Activated B cell treated with CpG ODN at 0.5 μM for 24 hours (primary cell): Measurements from ENCODE around the gene PARK7. TPM values are rescaled to one million over a fixed set of nuclear protein-coding genes. Genes with fewer than 3 reads are reported as not detected.

Experiments used
- ATAC-seq: fragments of 200-7000 bp; cut with Tn5 transposase; one replicate; pipeline ENCODE4 v1.10.0; 2021; ENCODE audit warnings: low read depth, mild to moderate bottlenecking, moderate library complexity
- CTCF ChIA-PET: fragments of 350-600 bp; sonication (Branson Sonifier 250); formaldehyde crosslinking; loops from one replicate; lab custom pipeline; 2021; ENCODE audit warnings: antibody characterized with exemption; lab: Charles Lee
- POLR2A ChIA-PET: fragments of 350-600 bp; sonication (Branson Sonifier 250); formaldehyde crosslinking; loops from one replicate; lab custom pipeline; 2021; ENCODE audit warnings: antibody characterized with exemption; lab: Charles Lee
- DNase-seq: peaks from one replicate; pipeline ENCODE4 v3.0.0; 2022
- H3K27ac Mint-ChIP-seq: one replicate; pipeline ENCODE4 v1.8.0; 2020; ENCODE audit warnings: mixed read lengths
- H3K27me3 Mint-ChIP-seq: one replicate; pipeline ENCODE4 v1.8.0; 2021; ENCODE audit warnings: mixed read lengths
- H3K36me3 Mint-ChIP-seq: one replicate; pipeline ENCODE4 v1.8.0; 2021; ENCODE audit warnings: low read depth, mixed read lengths
- H3K4me1 Mint-ChIP-seq: one replicate; pipeline ENCODE4 v1.8.0; 2021; ENCODE audit warnings: mixed read lengths
- H3K4me3 Mint-ChIP-seq: one replicate; pipeline ENCODE4 v1.8.0; 2020; ENCODE audit warnings: mild to moderate bottlenecking, mixed read lengths
- H3K9me3 Mint-ChIP-seq: one replicate; pipeline ENCODE4 v1.8.0; 2020; ENCODE audit warnings: mixed read lengths
- CTCF ChIP-seq: fragments of 200-600 bp; IDR thresholded peaks from one replicate; pipeline ENCODE4 v1.8.0; 2022; ENCODE audit warnings: antibody characterized with exemption, mild to moderate bottlenecking
- intact Hi-C: fragments of 100-400 bp; cut with micrococcal nuclease; formaldehyde crosslinking; loops from one replicate; pipeline ENCODE4 v1.15.1; 2024
- total RNA-seq: library from RNA; stranded (reverse); gene quantifications from 2 replicates; pipeline ENCODE4 v1.2.3, GENCODE V29; 2022

The PARK7 gene
- total RNA-seq, 1 donor from 2014 or later, result 242 TPM

GRCh38 chr1:8033322-8033721, 71.8 kb downstream of the PARK7 start:
- TF ChIP-seq CTCF, result no peak
- H3K27ac Mint-ChIP-seq, result no peak overlapping the region
- peaks cover 16% of the 10 kb centered on the region for H3K27me3 Mint-ChIP-seq
- no peaks in the 10 kb centered on the region for H3K4me1 Mint-ChIP-seq
- H3K9me3 Mint-ChIP-seq, result no peaks in the 10 kb centered on the region
- intact Hi-C loops, result no loop called here
- POLR2A ChIA-PET, result no interaction called here
- ATAC-seq (no peak), DNase-seq (no peak)
- H3K36me3 Mint-ChIP-seq, result no peaks in the 10 kb centered on the region
- CTCF ChIA-PET, result interaction anchor here (1.1 kb wide), 1 partner anchor 317 kb away, joined by 6 read pairs; no protein-coding TSS in a partner anchor
- no peak overlapping the region for H3K4me3 Mint-ChIP-seq

Other genes starting within 250 kb of the PARK7 start
- gene VAMP3, start 190.4 kb upstream of the PARK7 start, total RNA-seq, result 20.7 and 31.8 TPM in 2 replicates
- gene PER3, start 177.4 kb upstream of the PARK7 start, total RNA-seq, result 2.7 and 3.3 TPM in 2 replicates
- 4.1 and 5.9 TPM in 2 replicates for gene UTS2, start 108.6 kb upstream of the PARK7 start, total RNA-seq
- 2.2 and 2.5 TPM in 2 replicates for gene TNFRSF9, start 20.9 kb upstream of the PARK7 start, total RNA-seq
- 1.3 and 1.4 TPM in 2 replicates for gene ERRFI1, start 64.6 kb downstream of the PARK7 start, total RNA-seq